Measurements from ENCODE around the gene CFAP57. TPM values are rescaled to one million over a fixed set of nuclear protein-coding genes. Genes with fewer than 3 reads are reported as not detected.

The CFAP57 gene
- total and polyA plus RNA-seq, 2 experiments from 2014 or later = 0.10 to 0.46 TPM

DNA sequence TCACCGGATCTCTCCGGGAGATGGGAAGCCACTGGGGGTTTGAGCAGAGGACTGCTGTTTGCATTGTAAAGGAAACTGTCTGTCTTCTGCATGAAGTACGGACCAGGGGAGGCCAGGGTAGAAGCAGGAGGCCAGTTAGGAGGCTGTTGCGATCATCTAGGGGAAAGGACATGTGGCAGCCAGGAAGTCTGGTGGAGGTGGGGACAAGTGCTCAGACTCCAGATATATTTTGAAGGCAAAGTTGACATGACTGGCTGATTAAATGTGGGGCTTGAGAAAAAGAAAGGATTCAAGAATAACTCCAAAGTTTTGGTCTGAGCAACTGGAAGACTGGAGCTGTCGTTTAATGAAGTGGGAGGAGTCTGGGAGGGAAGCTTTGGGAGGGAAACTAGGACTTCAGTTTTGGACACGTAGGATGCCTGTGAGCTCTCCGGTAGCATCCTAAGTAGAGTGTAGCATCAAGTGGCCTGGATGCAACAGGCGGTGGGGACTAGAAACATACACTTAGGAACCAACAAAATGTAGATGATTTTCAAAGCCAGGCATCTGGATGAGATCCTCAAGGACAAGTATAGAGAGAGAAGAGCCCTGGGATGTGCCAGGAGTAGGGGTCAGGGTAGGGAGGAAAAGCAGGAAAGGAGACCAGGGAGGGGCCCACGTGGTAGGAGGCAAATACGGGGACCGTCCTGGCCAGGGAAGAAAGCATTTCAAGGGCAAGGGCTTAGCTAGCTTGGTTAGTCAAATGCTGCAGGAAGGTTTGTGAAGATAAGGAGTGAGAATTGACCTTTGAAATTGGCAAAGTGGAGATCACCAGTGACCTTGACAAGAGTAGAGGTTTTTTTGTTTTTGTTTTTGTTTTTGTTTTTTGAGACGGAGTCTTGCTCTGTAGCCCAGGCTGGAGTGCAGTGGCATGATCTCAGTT is 116.9 kb downstream of the CFAP57 start:
- Histone ChIP-seq H3K27me3 (no peaks in the 10 kb centered on the region), H2AFZ (no peak overlapping the region), H3K4me2 (no peak overlapping the region), H3K4me1 (ENCODE audit: insufficient read depth) (peaks cover 11% of the 10 kb centered on the region), H3K9me3 (ENCODE audit: low read depth) (no peaks in the 10 kb centered on the region), H3K27ac (peak overlapping the region; percentile 16), H4K20me1 (ENCODE audit: insufficient read depth, poor library complexity, severe bottlenecking) (no peaks in the 10 kb centered on the region), H3K4me3 (no peak overlapping the region), H3K36me3 (replicated peaks; ENCODE audit: insufficient read depth, low read depth) (no peaks in the 10 kb centered on the region), H3K9me2 (replicated peaks; ENCODE audit: insufficient read depth) (no peaks in the 10 kb centered on the region), H3K79me2 (peaks cover 6% of the 10 kb centered on the region)
- TF ChIP-seq EZH2phosphoT487 (IDR thresholded peaks at IDR 0.05; ENCODE audit: low read depth, severe bottlenecking, unreplicated experiment) (no peak), EZH2 (IDR thresholded peaks at IDR 0.05; ENCODE audit: borderline replicate concordance) (no peak)
- TF ChIP-seq, protein P1, sequence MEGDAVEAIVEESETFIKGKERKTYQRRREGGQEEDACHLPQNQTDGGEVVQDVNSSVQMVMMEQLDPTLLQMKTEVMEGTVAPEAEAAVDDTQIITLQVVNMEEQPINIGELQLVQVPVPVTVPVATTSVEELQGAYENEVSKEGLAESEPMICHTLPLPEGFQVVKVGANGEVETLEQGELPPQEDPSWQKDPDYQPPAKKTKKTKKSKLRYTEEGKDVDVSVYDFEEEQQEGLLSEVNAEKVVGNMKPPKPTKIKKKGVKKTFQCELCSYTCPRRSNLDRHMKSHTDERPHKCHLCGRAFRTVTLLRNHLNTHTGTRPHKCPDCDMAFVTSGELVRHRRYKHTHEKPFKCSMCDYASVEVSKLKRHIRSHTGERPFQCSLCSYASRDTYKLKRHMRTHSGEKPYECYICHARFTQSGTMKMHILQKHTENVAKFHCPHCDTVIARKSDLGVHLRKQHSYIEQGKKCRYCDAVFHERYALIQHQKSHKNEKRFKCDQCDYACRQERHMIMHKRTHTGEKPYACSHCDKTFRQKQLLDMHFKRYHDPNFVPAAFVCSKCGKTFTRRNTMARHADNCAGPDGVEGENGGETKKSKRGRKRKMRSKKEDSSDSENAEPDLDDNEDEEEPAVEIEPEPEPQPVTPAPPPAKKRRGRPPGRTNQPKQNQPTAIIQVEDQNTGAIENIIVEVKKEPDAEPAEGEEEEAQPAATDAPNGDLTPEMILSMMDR (IDR thresholded peaks at IDR 0.05; ENCODE audit: poor library complexity) = no peak
- whole genome bisulfite sequencing (ENCODE audit: low lambda C conversion rate, missing lambda C conversion rate) = 78% methylated on average over 12 of the region's 12 CpGs
- no peak for DNase-seq (ENCODE audit: low spot score)

DNA sequence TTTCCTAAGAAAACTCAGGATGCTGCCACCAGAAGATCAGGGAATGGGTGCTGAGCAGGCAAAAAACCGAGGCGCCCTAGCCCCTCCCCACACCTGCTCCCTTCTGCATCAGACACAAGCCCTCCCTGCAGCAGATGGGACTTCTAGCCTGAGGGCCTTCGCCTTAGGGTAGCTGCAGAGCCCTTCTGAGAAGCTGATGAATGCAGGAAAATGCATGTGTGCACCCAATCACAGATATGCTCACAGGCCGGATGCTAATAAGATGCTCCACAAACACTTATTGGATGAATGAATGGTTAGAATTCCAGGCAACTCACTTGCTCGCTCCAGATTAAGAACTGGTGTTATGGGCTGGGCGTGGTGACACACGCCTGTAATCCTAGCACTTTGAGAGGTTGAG is 120.1 kb downstream of the CFAP57 start:
- no peak overlapping the region for H3K4me3 ChIP-seq
- no peaks in the 10 kb centered on the region for H3K79me2 ChIP-seq
- H3K4me2 ChIP-seq = no peak overlapping the region
- H3K27ac ChIP-seq = no peak overlapping the region
- WGBS (ENCODE audit: low lambda C conversion rate, missing lambda C conversion rate) = 80% methylated on average over 7 of the region's 7 CpGs
- H3K36me3 ChIP-seq (replicated peaks; ENCODE audit: insufficient read depth, low read depth) = no peaks in the 10 kb centered on the region
- H4K20me1 ChIP-seq (ENCODE audit: insufficient read depth, poor library complexity, severe bottlenecking) = no peaks in the 10 kb centered on the region
- no peaks in the 10 kb centered on the region for H3K27me3 ChIP-seq
- H3K4me1 ChIP-seq (ENCODE audit: insufficient read depth) = peaks cover 21% of the 10 kb centered on the region
- no peaks in the 10 kb centered on the region for H3K9me2 ChIP-seq (replicated peaks; ENCODE audit: insufficient read depth)
- TF ChIP-seq EZH2phosphoT487 (IDR thresholded peaks at IDR 0.05; ENCODE audit: low read depth, severe bottlenecking, unreplicated experiment) (no peak), EZH2 (IDR thresholded peaks at IDR 0.05; ENCODE audit: borderline replicate concordance) (no peak)
- TF ChIP-seq, protein P1 (IDR thresholded peaks at IDR 0.05; ENCODE audit: poor library complexity) = no peak
- no peaks in the 10 kb centered on the region for H3K9me3 ChIP-seq (ENCODE audit: low read depth)
- no peak overlapping the region for H2AFZ ChIP-seq
- DNase-seq (ENCODE audit: low spot score) = no peak

DNA sequence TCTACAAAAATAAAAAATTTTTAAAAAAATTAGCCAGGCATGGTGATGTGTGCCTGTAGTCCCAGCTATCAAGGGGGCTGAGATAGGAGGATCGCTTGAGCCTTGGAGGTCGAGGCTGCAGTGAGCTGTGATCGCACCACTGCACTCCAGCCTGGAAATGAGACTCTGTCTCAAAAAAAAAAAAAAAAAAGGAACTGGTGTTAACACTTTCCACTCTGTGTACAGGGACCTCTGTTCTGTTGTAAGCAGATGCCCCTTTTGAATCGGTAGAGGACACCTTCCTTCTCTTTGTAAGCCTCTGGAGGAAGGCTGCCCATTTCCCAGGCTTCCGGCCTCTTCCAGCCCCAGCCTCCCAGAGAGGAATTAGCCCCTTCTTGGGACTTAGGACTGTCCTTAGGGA is 120.5 kb downstream of the CFAP57 start:
- WGBS (ENCODE audit: low lambda C conversion rate, missing lambda C conversion rate) = 91% methylated on average over 5 of the region's 5 CpGs

More for the DNA sequence above, 120.5 kb downstream of the CFAP57 start:
- Histone ChIP-seq H3K9me3 (ENCODE audit: low read depth) (no peaks in the 10 kb centered on the region), H2AFZ (no peak overlapping the region), H3K36me3 (replicated peaks; ENCODE audit: insufficient read depth, low read depth) (no peaks in the 10 kb centered on the region), H3K27me3 (no peaks in the 10 kb centered on the region), H4K20me1 (ENCODE audit: insufficient read depth, poor library complexity, severe bottlenecking) (no peaks in the 10 kb centered on the region), H3K9me2 (replicated peaks; ENCODE audit: insufficient read depth) (no peaks in the 10 kb centered on the region), H3K79me2 (no peaks in the 10 kb centered on the region), H3K4me2 (no peak overlapping the region), H3K27ac (no peak overlapping the region), H3K4me3 (no peak overlapping the region), H3K4me1 (ENCODE audit: insufficient read depth) (peaks cover 21% of the 10 kb centered on the region)
- no peak for DNase-seq (ENCODE audit: low spot score)
- TF ChIP-seq, protein P1 (IDR thresholded peaks at IDR 0.05; ENCODE audit: poor library complexity) = no peak
- TF ChIP-seq EZH2phosphoT487 (IDR thresholded peaks at IDR 0.05; ENCODE audit: low read depth, severe bottlenecking, unreplicated experiment) = no peak
- TF ChIP-seq EZH2 (IDR thresholded peaks at IDR 0.05; ENCODE audit: borderline replicate concordance) = no peak
